A673 (cell line): Measurements from ENCODE around the gene TMPRSS13. TPM values are rescaled to one million over a fixed set of nuclear protein-coding genes. Genes with fewer than 3 reads are reported as not detected.

Source experiments
- BruUV-seq: library from RNA; stranded (reverse); fragments of 400-500 nt; replicated peaks from 2 replicates; lab custom pipeline; 2021; lab: Mats Ljungman, UMichigan
- CTCF ChIA-PET: fragments of 300-600 bp; sonication (Branson Sonifier 250); formaldehyde crosslinking; loops from one replicate; lab custom pipeline; 2022; ENCODE audit warnings: antibody characterized with exemption; lab: Charles Lee
- POLR2A ChIA-PET: fragments of 300-600 bp; sonication (Branson Sonifier 250); formaldehyde crosslinking; loops from one replicate; lab custom pipeline; 2022; ENCODE audit warnings: antibody characterized with exemption; ENCODE audit not compliant: low non-redundant PET; lab: Charles Lee
- DNase-seq: peaks from one replicate; pipeline ENCODE4 v3.0.0-alpha.2; 2015; ENCODE audit warnings: low spot score
- H3K27ac ChIP-seq: fragments of 200-600 bp; sonication (generic); 2 replicates; pipeline ENCODE4 v1.5.1; 2016; ENCODE audit warnings: mixed run types, low read depth, mild to moderate bottlenecking, mixed read lengths, antibody characterized with exemption, low read length; ENCODE audit not compliant: poor library complexity, severe bottlenecking
- H3K27me3 ChIP-seq: fragments of 200-600 bp; sonication (generic); replicated peaks from 2 replicates; pipeline ENCODE4 v1.6.1; 2017; ENCODE audit warnings: mixed run types, low read depth, mild to moderate bottlenecking, mixed read lengths, antibody characterized with exemption, low read length; ENCODE audit not compliant: insufficient read depth, poor library complexity
- H3K36me3 ChIP-seq: fragments of 200-600 bp; sonication (generic); 2 replicates; pipeline ENCODE4 v1.6.1; 2016; ENCODE audit warnings: mixed run types, mild to moderate bottlenecking, mixed read lengths, antibody characterized with exemption, low read length; ENCODE audit not compliant: insufficient read depth, poor library complexity, severe bottlenecking
- H3K4me1 ChIP-seq: fragments of 200-600 bp; sonication (generic); 2 replicates; pipeline ENCODE4 v1.6.1; 2017; ENCODE audit warnings: mixed run types, mild to moderate bottlenecking, mixed read lengths, antibody characterized with exemption, low read length; ENCODE audit not compliant: insufficient read depth, poor library complexity, severe bottlenecking
- H3K4me3 ChIP-seq: fragments of 200-600 bp; sonication (generic); 2 replicates; pipeline ENCODE4 v1.5.1; 2016; ENCODE audit warnings: low read depth, mixed run types, mild to moderate bottlenecking, mixed read lengths, low read length; ENCODE audit not compliant: poor library complexity, severe bottlenecking
- H3K9me3 ChIP-seq: fragments of 200-600 bp; sonication (generic); 2 replicates; pipeline ENCODE4 v1.6.1; 2016; ENCODE audit warnings: mixed run types, low read depth, mild to moderate bottlenecking, mixed read lengths, antibody characterized with exemption, low read length; ENCODE audit not compliant: poor library complexity, severe bottlenecking
- CTCF ChIP-seq: fragments of 300-800, 200-600 bp; sonication (generic); conservative IDR thresholded peaks from 2 replicates; pipeline ENCODE4 v1.5.1; 2017; ENCODE audit warnings: low read depth, mild to moderate bottlenecking, antibody characterized with exemption, low read length, moderate library complexity, mixed read lengths
- EZH2 ChIP-seq: fragments of 200-600 bp; sonication (generic); IDR thresholded peaks from 2 replicates; pipeline ENCODE4 v1.6.1; 2017; ENCODE audit warnings: borderline replicate concordance, low read depth, mild to moderate bottlenecking, mixed read lengths, antibody characterized with exemption, low read length; ENCODE audit not compliant: poor library complexity, severe bottlenecking
- intact Hi-C: fragments of 100-400 bp; cut with micrococcal nuclease; formaldehyde crosslinking; loops from one replicate; pipeline ENCODE4 v1.10.0; 2022; ENCODE audit not compliant: unreplicated experiment
- total RNA-seq: library from RNA; stranded (reverse); gene quantifications from 2 replicates; pipeline ENCODE4 v1.2.3, GENCODE V29; 2021

The TMPRSS13 gene
- total RNA-seq, 1 experiment from 2014 or later, result not detected

DNA sequence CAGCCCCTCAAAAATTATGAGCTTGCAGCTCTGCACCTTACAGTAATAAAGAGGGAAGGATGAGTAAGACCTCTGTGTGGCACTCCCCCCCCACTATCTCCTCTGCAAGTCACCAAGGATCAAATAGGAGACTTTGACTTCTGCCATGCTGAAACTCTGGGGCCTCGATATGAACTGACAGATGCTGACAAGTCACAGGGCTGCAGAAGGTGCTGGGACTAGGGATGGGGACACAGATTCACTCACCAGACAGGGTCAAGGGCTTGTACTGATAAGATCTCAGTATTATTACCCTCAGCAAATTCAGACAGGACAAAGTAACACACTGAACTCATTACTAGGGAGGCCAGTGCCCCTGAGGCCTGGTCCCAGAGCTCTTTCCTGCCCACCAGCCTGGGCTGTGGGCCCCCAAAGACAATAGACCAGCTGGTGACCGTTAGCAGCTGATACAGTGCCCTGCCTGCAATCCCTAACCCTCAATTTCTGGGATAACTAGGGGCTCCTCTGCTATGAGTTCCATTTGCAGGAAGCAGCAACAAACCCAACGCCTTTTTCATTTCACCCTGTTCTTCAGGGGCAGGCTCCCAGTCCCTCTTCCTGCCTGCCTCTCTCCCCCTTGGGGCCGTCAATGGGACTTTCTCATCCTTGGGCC is 20.1 kb downstream of the TMPRSS13 start:
- DNase-seq, result no peak
- TF ChIP-seq CTCF, result no peak
- no peak for TF ChIP-seq EZH2
- H3K27ac ChIP-seq, result peak overlapping the region; percentile 11
- ChIA-PET POLR2A (no interaction called here), CTCF (no interaction called here)
- no peak overlapping the region for H3K4me3 ChIP-seq
- no TSS peak for BruUV-seq
- no peaks in the 10 kb centered on the region for H3K36me3 ChIP-seq
- H3K9me3 ChIP-seq, result no peaks in the 10 kb centered on the region
- no peaks in the 10 kb centered on the region for H3K27me3 ChIP-seq
- intact Hi-C loops, result no loop called here
- peaks cover 18% of the 10 kb centered on the region for H3K4me1 ChIP-seq

- H3K9me3 ChIP-seq, result no peaks in the 10 kb centered on the region
- ChIA-PET POLR2A (interaction anchor here (1.2 kb wide), 1 partner anchor 31 kb away, joined by 5 read pairs; the partner anchor contains the start of gene FXYD6), CTCF (interaction anchor here (1.7 kb wide), 1 partner anchor 39 kb away, joined by 9 read pairs; no protein-coding TSS in a partner anchor)
- H3K4me1 ChIP-seq, result peaks cover 18% of the 10 kb centered on the region
- TF ChIP-seq CTCF (no peak), EZH2 (no peak)
- BruUV-seq, result no TSS peak
- intact Hi-C loops, result no loop called here
- H3K36me3 ChIP-seq, result no peaks in the 10 kb centered on the region
- no peaks in the 10 kb centered on the region for H3K27me3 ChIP-seq
- DNase-seq, result no peak
- peak overlapping the region; percentile 44 for H3K4me3 ChIP-seq
- peak overlapping the region; percentile 87 for H3K27ac ChIP-seq
Observed at GRCh38 chr11:117908109-117908895, 20.9 kb downstream of the TMPRSS13 start.

DNA sequence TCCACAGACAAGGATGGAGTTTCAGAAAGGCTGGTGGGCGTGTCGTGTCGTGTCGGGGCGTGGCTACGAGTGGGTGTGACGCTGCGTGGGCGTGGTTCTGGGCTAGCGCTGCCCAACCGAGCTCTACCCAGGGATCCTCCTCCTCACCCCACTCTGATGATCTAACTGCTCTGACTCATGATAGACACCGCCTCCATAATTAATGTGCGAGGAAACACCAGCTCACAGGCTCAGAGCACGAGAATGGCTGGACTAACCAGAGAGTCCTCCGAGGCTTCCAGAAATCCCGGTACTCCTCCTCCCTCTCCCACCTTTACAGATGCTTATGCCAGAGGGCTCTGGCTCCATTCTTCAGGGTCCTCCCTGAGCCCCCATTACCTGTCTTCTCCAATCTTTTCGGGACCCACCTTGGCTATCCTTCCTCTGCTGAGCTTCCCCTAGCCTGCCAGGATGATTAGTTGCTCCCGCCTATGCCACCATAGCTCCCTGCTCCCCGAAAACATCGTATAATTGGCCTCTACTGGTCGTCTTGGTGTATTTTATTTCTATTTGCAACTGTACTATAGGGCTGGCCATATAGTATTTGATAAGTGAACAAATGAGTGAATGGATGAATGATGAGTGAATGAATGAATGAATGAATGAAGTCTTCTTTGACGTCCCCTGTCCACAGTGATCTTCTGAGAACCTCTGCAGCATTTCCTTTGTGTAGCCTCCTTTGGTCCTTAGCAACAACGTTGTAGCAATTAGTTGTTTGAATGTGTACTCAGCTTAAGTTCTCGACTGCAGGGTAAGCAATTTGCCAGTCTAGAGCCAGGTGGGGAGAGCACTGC is 21.7 kb downstream of the TMPRSS13 start:
- TF ChIP-seq CTCF, result no peak
- TF ChIP-seq EZH2, result no peak
- peaks cover 18% of the 10 kb centered on the region for H3K4me1 ChIP-seq
- H3K36me3 ChIP-seq, result no peaks in the 10 kb centered on the region
- no peaks in the 10 kb centered on the region for H3K27me3 ChIP-seq
- ChIA-PET CTCF (interaction anchor here (1.7 kb wide), 1 partner anchor 39 kb away, joined by 9 read pairs; no protein-coding TSS in a partner anchor), POLR2A (interaction anchor here (0.7 to 1.2 kb wide), 2 partner anchors 30 to 63 kb away, joined by 4 to 5 read pairs; partner anchors contain the start of gene FXYD6)
- intact Hi-C loops, result loop anchor here (2.0 kb wide), 1 partner anchor 63 kb away; no protein-coding TSS in a partner anchor
- peak; percentile 98 for DNase-seq
- peak overlapping the region; percentile 87 for H3K27ac ChIP-seq
- peak overlapping the region; percentile 44 for H3K4me3 ChIP-seq
- no peaks in the 10 kb centered on the region for H3K9me3 ChIP-seq
- TSS peak; percentile 94 for BruUV-seq
